Measurements from ENCODE around the gene GSTT4. TPM values are rescaled to one million over a fixed set of nuclear protein-coding genes. Genes with fewer than 3 reads are reported as not detected.

GSTT4 gene
- total RNA-seq = not detected in 2 replicates

GRCh38 chr22:24005201-24005600, at the start of gene GSTT4:
GSTT4 (minus strand) TSS chr22:24005453; CDS start chr22:24005356, 97 bp downstream.

GRCh38 chr22:23979557-23980240, 25.6 kb downstream of the GSTT4 start, which contains the start of gene GSTT2:
GSTT2 (plus strand) TSS chr22:23980134.

GRCh38 chr22:23974345-23974744, 30.9 kb downstream of the GSTT4 start, which contains the start of gene DDT:
DDT (minus strand) TSS chr22:23974441; CDS start chr22:23974414, 27 bp downstream.

GRCh38 chr22:23966568-23966967, 38.7 kb downstream of the GSTT4 start, which contains the start of gene DDTL:
DDTL (plus strand) TSS chr22:23966888; CDS start chr22:23966915, 27 bp downstream.

GRCh38 chr22:23961084-23961771, 44.0 kb downstream of the GSTT4 start, which contains the start of gene GSTT2B:
GSTT2B (minus strand) TSS chr22:23961195; CDS start chr22:23961131, 64 bp downstream.

Other genes with a start within 250 kb of the GSTT4 start
- gene C22orf15, start 242.5 kb downstream of the GSTT4 start, total RNA-seq = 1.2 and 3.3 TPM in 2 replicates
- 3.0 and 4.3 TPM in 2 replicates for gene CHCHD10, start 237.5 kb downstream of the GSTT4 start, total RNA-seq
- 14.0 and 15.4 TPM in 2 replicates for gene MMP11, start 232.6 kb downstream of the GSTT4 start, total RNA-seq
- gene SMARCB1, start 218.5 kb downstream of the GSTT4 start, total RNA-seq = 17.5 and 42.7 TPM in 2 replicates
- 0.30 and 0.83 TPM in 2 replicates for gene DERL3, start 166.4 kb downstream of the GSTT4 start, total RNA-seq
- gene SLC2A11, start 147.6 kb downstream of the GSTT4 start, total RNA-seq = 12.9 and 14.8 TPM in 2 replicates
- gene MIF, start 111.1 kb downstream of the GSTT4 start, total RNA-seq = 204 and 272 TPM in 2 replicates
- 4.2 and 15.7 TPM in 2 replicates for gene GSTT2B, start 44.3 kb downstream of the GSTT4 start, total RNA-seq
- gene DDTL, start 38.6 kb downstream of the GSTT4 start, total RNA-seq = 0.59 and 0.60 TPM in 2 replicates
- gene DDT, start 31.0 kb downstream of the GSTT4 start, total RNA-seq = 75.8 and 104 TPM in 2 replicates
- gene GSTT2, start 25.3 kb downstream of the GSTT4 start, total RNA-seq = 0.60 TPM in 1 of 2 replicates, not detected in the other
- 41.9 and 75.8 TPM in 2 replicates for gene CABIN1, start 5.9 kb upstream of the GSTT4 start, total RNA-seq
- gene SUSD2, start 176.0 kb upstream of the GSTT4 start, total RNA-seq = 0.28 and 0.89 TPM in 2 replicates
- 0.23 and 1.2 TPM in 2 replicates for gene GGT5, start 239.6 kb upstream of the GSTT4 start, total RNA-seq

All from smooth muscle cell of the umbilical artery (primary cell).